A549 (cell line): ENCODE data around the gene PSMB10. TPM values are rescaled to one million over a fixed set of nuclear protein-coding genes. Genes with fewer than 3 reads are reported as not detected.

Experiments
- ATAC-seq, 2 experiments: fragments of 200-7000 bp in 1 of 2; fragments of >200 bp in 1 of 2; cut with Nextera tagmentation in 1 of 2; cut with Tn5 transposase in 1 of 2; 3 replicates each; pipeline versions ENCODE4 v1.8.0 to v1.9.1; 2018 to 2020; ENCODE audit warnings: mild to moderate bottlenecking in 1 of 2, moderate library complexity in 1 of 2
- CTCF ChIA-PET: fragments of 300-600 bp; sonication (Branson Sonifier 250); formaldehyde crosslinking; extraction: SDS; loops from one replicate; lab custom pipeline; 2021; ENCODE audit warnings: antibody characterized with exemption, inconsistent platforms; lab: Yijun Ruan, JAX
- POLR2A ChIA-PET: fragments of 350-600 bp; formaldehyde crosslinking; extraction: SDS; loops from one replicate; lab custom pipeline; 2021; ENCODE audit warnings: antibody characterized with exemption, inconsistent platforms; lab: Yijun Ruan, JAX
- DNase-seq, 2 experiments: peaks; one replicate each; pipeline versions ENCODE4 v3.0.0 to v3.0.0-alpha.2; 2011 to 2016; ENCODE audit warnings: low read depth in 1 of 2, low spot score in 1 of 2
- FAIRE-seq: peaks from 2 replicates; lab custom pipeline; 2011; peaks lifted over from hg19 to GRCh38; lab: Jason Lieb, UNC
- H3K27ac ChIP-seq, 2 experiments: fragments of >200 bp; sonication (Bioruptor Twin); formaldehyde crosslinking; 3 replicates each; pipeline ENCODE4 v1.5.1; 2016 to 2017
- H3K4me1 ChIP-seq: fragments of >200 bp; sonication (Bioruptor Twin); formaldehyde crosslinking; 3 replicates; pipeline ENCODE4 v1.6.1; 2016
- H3K4me2 ChIP-seq: fragments of >200 bp; sonication (Bioruptor Twin); formaldehyde crosslinking; 3 replicates; pipeline ENCODE4 v1.6.1; 2016
- H3K4me3 ChIP-seq: fragments of >200 bp; sonication (Bioruptor Twin); formaldehyde crosslinking; 3 replicates; pipeline ENCODE4 v1.5.1; 2016
- H3K9me3 ChIP-seq: fragments of >200 bp; sonication (Bioruptor Twin); formaldehyde crosslinking; 3 replicates; pipeline ENCODE4 v1.6.1; 2016
- ATOH8 ChIP-seq: fragments of 250-450 bp; sonication (Bioruptor Pico); IDR thresholded peaks from 2 replicates; pipeline ENCODE4 v1.5.0; 2020; ENCODE audit warnings: low read depth, mild to moderate bottlenecking, moderate library complexity
- BHLHE40 ChIP-seq: IDR thresholded peaks from 2 replicates; pipeline ENCODE4 v1.6.1; 2012; ENCODE audit warnings: low read depth, low read length, inconsistent platforms
- CBX8 ChIP-seq: fragments of 200-600 bp; sonication (generic); IDR thresholded peaks from 2 replicates; pipeline ENCODE4 v1.6.1; 2016
- CEBPB ChIP-seq, 2 experiments: fragments of >200 bp in 1 of 2; sonication (Bioruptor Twin) in 1 of 2; formaldehyde crosslinking in 1 of 2; IDR thresholded peaks; 2 replicates each; pipeline ENCODE4 v1.6.1; 2012 to 2016
- CTCF ChIP-seq: fragments of >200 bp; sonication (Bioruptor Twin); formaldehyde crosslinking; IDR thresholded peaks from 3 replicates; pipeline ENCODE4 v1.5.1; 2016
- E2F6 ChIP-seq: IDR thresholded peaks from 2 replicates; pipeline ENCODE4 v1.6.1; 2012; ENCODE audit warnings: low read depth, borderline replicate concordance
- FOXS1 ChIP-seq: fragments of 250-450 bp; sonication (Bioruptor Pico); IDR thresholded peaks from 2 replicates; pipeline ENCODE4 v1.5.0; 2020; ENCODE audit warnings: mild to moderate bottlenecking, moderate library complexity
- GATA3 ChIP-seq: IDR thresholded peaks from 2 replicates; pipeline ENCODE4 v1.6.1; 2012; ENCODE audit warnings: borderline replicate concordance
- HMGXB4 ChIP-seq: fragments of 250-450 bp; sonication (Bioruptor Pico); IDR thresholded peaks from 2 replicates; pipeline ENCODE4 v1.5.0; 2021; ENCODE audit warnings: mild to moderate bottlenecking, moderate library complexity, borderline replicate concordance
- HOXB5 ChIP-seq: fragments of 250-450 bp; sonication (Bioruptor Pico); IDR thresholded peaks from 2 replicates; pipeline ENCODE4 v1.5.0; 2020; ENCODE audit warnings: mild to moderate bottlenecking, moderate library complexity
- JUN ChIP-seq, 2 experiments: fragments of >200 bp; sonication (Bioruptor Twin); formaldehyde crosslinking; IDR thresholded peaks; 2 replicates in 1 of 2; 3 replicates in 1 of 2; pipeline ENCODE4 v1.6.1; 2016 to 2017
- MAFK ChIP-seq: fragments of 450-650 bp; IDR thresholded peaks from 2 replicates; pipeline ENCODE4 v1.6.1; 2014; ENCODE audit not compliant: partially characterized antibody
- MAX ChIP-seq: IDR thresholded peaks from 2 replicates; pipeline ENCODE4 v1.6.1; 2012
- NR3C1 ChIP-seq: fragments of >200 bp; sonication (Bioruptor Twin); formaldehyde crosslinking; IDR thresholded peaks from 3 replicates; pipeline ENCODE4 v1.6.1; 2017
- PBX3 ChIP-seq: IDR thresholded peaks from 2 replicates; pipeline ENCODE4 v1.6.1; 2012
- POLR2AphosphoS2 ChIP-seq: conservative IDR thresholded peaks from 2 replicates; pipeline ENCODE4 v1.6.1; 2012; ENCODE audit warnings: low read length, improper control_type of control experiment, inconsistent platforms
- RAD21 ChIP-seq, 2 experiments: fragments of >200 bp in 1 of 2; sonication (Bioruptor Twin) in 1 of 2; formaldehyde crosslinking in 1 of 2; IDR thresholded peaks in 1 of 2; conservative IDR thresholded peaks in 1 of 2; 2 replicates in 1 of 2; 3 replicates in 1 of 2; pipeline ENCODE4 v1.6.1; 2012 to 2018; ENCODE audit warnings: inconsistent platforms in 1 of 2
- RARB ChIP-seq: fragments of 250-450 bp; sonication (Bioruptor Pico); IDR thresholded peaks from 2 replicates; pipeline ENCODE4 v1.8.0; 2021; ENCODE audit warnings: mild to moderate bottlenecking, moderate library complexity
- RFX5 ChIP-seq: fragments of 450-650 bp; IDR thresholded peaks from 2 replicates; pipeline ENCODE4 v1.7.1; 2014; ENCODE audit warnings: antibody characterized with exemption, mild to moderate bottlenecking, moderate library complexity
- SMC3 ChIP-seq: fragments of >200 bp; sonication (Bioruptor Twin); formaldehyde crosslinking; IDR thresholded peaks from 3 replicates; pipeline ENCODE4 v1.6.1; 2018; ENCODE audit warnings: inconsistent platforms
- TP53 ChIP-seq: fragments of 250-450 bp; sonication (Bioruptor Pico); IDR thresholded peaks from 2 replicates; pipeline ENCODE4 v1.5.0; 2021; ENCODE audit warnings: mild to moderate bottlenecking, moderate library complexity
- USF2 ChIP-seq: fragments of 450-650 bp; IDR thresholded peaks from 2 replicates; pipeline ENCODE4 v1.6.1; 2014; ENCODE audit warnings: antibody characterized with exemption
- WGBS: methylation state at CpG from one replicate; pipeline ENCODE4 v1.1.6; 2017; ENCODE audit errors: missing lambda C conversion rate; 5-methylcytosine and 5-hydroxymethylcytosine counted together
- polyA plus RNA-seq, 4 experiments: library from polyadenylated mRNA; depleted of rRNA in 3 of 4; stranded (reverse); fragments of >200 nt; fragmentation: RNase III in 1 of 4; extraction: RNeasy Plus Mini Kit Qiagen cat#74134 plus additional on column Dnase treatment in 1 of 4; gene quantifications; 2 replicates in 3 of 4; 3 replicates in 1 of 4; pipeline ENCODE4 v1.2.3, GENCODE V29; 2011 to 2017

PSMB10 gene
- polyA plus RNA-seq, 2 of the 4 experiments (the other 2 are of a cell fraction): 11.3 to 52.4 TPM

- 36% methylated on average over 16 of the region's 16 CpGs for WGBS
- no peak overlapping the region for H3K27ac ChIP-seq
- DNase-seq: peak; percentile 66 to 91
- no peaks in the 10 kb centered on the region for H3K9me3 ChIP-seq
- H3K4me2 ChIP-seq: no peak overlapping the region
- POLR2A ChIA-PET: no interaction called here
- CTCF ChIA-PET: interaction anchor here (0.6 to 22.2 kb wide), 37 partner anchors 8 to 438 kb away, joined by 3 to 370 read pairs (median 5); partner anchors contain the start of genes EDC4, LCAT, NRN1L and PSKH1
- FAIRE-seq: no peak
- peak; percentile 70 to 88 for ATAC-seq
- TF ChIP-seq FOXS1 (CRISPR knock-in tag) (no peak), PBX3 (no peak), TP53 (CRISPR knock-in tag) (no peak), HOXB5 (CRISPR knock-in tag) (0 out of 2 replicates have a peak, but pooled peaks have one; percentile 14), GATA3 (no peak), NR3C1 (no peak), RFX5 (no peak), CTCF (peak; percentile 87), JUN (IDR thresholded peaks at IDR 0.05) (peak in 1 of 2 experiments; percentile 36; a peak in 1 of 5 replicates), MAFK (no peak), RAD21 (conservative IDR thresholded peaks at IDR 0.05 in 1 of 2, IDR thresholded peaks at IDR 0.05 in 1 of 2) (peak; percentile 80 to 90), CBX8 (no peak), SMC3 (peak; percentile 78), MAX (peak; percentile 22; the same call in 1 of the 2 replicates)
- H3K4me3 ChIP-seq: no peak overlapping the region
- H3K4me1 ChIP-seq: no peaks in the 10 kb centered on the region
Observed at GRCh38 chr16:67928561-67929364, 7.9 kb downstream of the PSMB10 start.

- no peak overlapping the region for H3K4me3 ChIP-seq
- 50% methylated on average over 7 of the region's 7 CpGs for WGBS
- ChIA-PET POLR2A (no interaction called here), CTCF (interaction anchor here (0.6 to 22.2 kb wide), 31 partner anchors 9 to 437 kb away, joined by 3 to 370 read pairs (median 6); partner anchors contain the start of genes EDC4, NRN1L, PSKH1 and PSMB10)
- H3K4me1 ChIP-seq: no peaks in the 10 kb centered on the region
- no peak overlapping the region for H3K27ac ChIP-seq
- ATAC-seq (peak in 1 of 2 experiments; percentile 9; a peak in 3 of 6 replicates), DNase-seq (no peak), FAIRE-seq (no peak)
- H3K4me2 ChIP-seq: no peak overlapping the region
- TF ChIP-seq RAD21 (conservative IDR thresholded peaks at IDR 0.05 in 1 of 2, IDR thresholded peaks at IDR 0.05 in 1 of 2) (no peak), RFX5 (no peak), ATOH8 (CRISPR knock-in tag) (no peak), USF2 (no peak), POLR2AphosphoS2 (no peak; the same call in 1 of the 2 replicates), BHLHE40 (no peak), CEBPB (IDR thresholded peaks at IDR 0.05) (no peak), HMGXB4 (CRISPR knock-in tag) (no peak), MAFK (no peak), TP53 (CRISPR knock-in tag) (no peak), CTCF (no peak), E2F6 (no peak), RARB (CRISPR knock-in tag) (no peak)
- no peaks in the 10 kb centered on the region for H3K9me3 ChIP-seq
Observed at GRCh38 chr16:67928147-67928546, 8.5 kb downstream of the PSMB10 start.
